Keratinocyte (primary cell): ENCODE data around the gene STRAP. TPM values are rescaled to one million over a fixed set of nuclear protein-coding genes. Genes with fewer than 3 reads are reported as not detected.

Source experiments
- DNase-seq: peaks from one replicate; pipeline ENCODE4 v3.0.0-alpha.2; 2011; ENCODE audit warnings: low read depth, missing footprints, low spot score
- FAIRE-seq: peaks from 2 replicates; lab custom pipeline; 2011; peaks lifted over from hg19 to GRCh38; lab: Jason Lieb, UNC
- H2AFZ ChIP-seq: 2 replicates; pipeline ENCODE4 v1.6.0; 2012; ENCODE audit warnings: low read length, control low read depth, inconsistent platforms; ENCODE audit not compliant: control insufficient read depth
- H3K27ac ChIP-seq: 2 replicates; pipeline ENCODE4 v1.5.1; 2011; ENCODE audit warnings: low read length; ENCODE audit not compliant: control insufficient read depth, insufficient read depth
- H3K27me3 ChIP-seq: 3 replicates; pipeline ENCODE4 v1.6.0; 2011; ENCODE audit warnings: low read length; ENCODE audit not compliant: control insufficient read depth, insufficient read depth; ENCODE audit errors: extremely low read depth
- H3K36me3 ChIP-seq, 2 experiments: 2 replicates in 1 of 2; 3 replicates in 1 of 2; pipeline ENCODE4 v1.5.1; 2011; ENCODE audit warnings: low read length in 2 of 2, mild to moderate bottlenecking in 1 of 2; ENCODE audit not compliant: control insufficient read depth in 2 of 2, insufficient read depth in 2 of 2; ENCODE audit errors: extremely low read depth in 1 of 2
- H3K4me1 ChIP-seq: 3 replicates; pipeline ENCODE4 v1.5.1; 2011; ENCODE audit warnings: low read length; ENCODE audit not compliant: control insufficient read depth, insufficient read depth; ENCODE audit errors: extremely low read depth
- H3K4me2 ChIP-seq: 3 replicates; pipeline ENCODE4 v1.6.0; 2011; ENCODE audit warnings: low read depth, low read length; ENCODE audit not compliant: control insufficient read depth, insufficient read depth; ENCODE audit errors: extremely low read depth
- H3K4me3 ChIP-seq, 3 experiments: fragments of 200-600 bp in 1 of 3; sonication (generic) in 1 of 3; 2 replicates in 2 of 3; 3 replicates in 1 of 3; pipeline ENCODE4 v1.5.1; 2011 to 2016; ENCODE audit warnings: low read length in 3 of 3, mild to moderate bottlenecking in 3 of 3, control low read depth in 2 of 3, inconsistent platforms in 1 of 3, low read depth in 1 of 3, mixed read lengths in 1 of 3, mixed run types in 1 of 3, moderate library complexity in 1 of 3; ENCODE audit not compliant: control insufficient read depth in 2 of 3, insufficient read depth in 2 of 3; ENCODE audit errors: extremely low read depth in 1 of 3
- H3K79me2 ChIP-seq: 2 replicates; pipeline ENCODE4 v1.6.0; 2012; ENCODE audit warnings: low read length; ENCODE audit not compliant: control insufficient read depth, insufficient read depth
- H3K9ac ChIP-seq: 3 replicates; pipeline ENCODE4 v1.6.0; 2011; ENCODE audit warnings: low read length; ENCODE audit not compliant: control insufficient read depth, insufficient read depth; ENCODE audit errors: extremely low read depth
- H3K9me1 ChIP-seq: 3 replicates; pipeline ENCODE4 v1.6.0; 2011; ENCODE audit warnings: low read length; ENCODE audit not compliant: control insufficient read depth, insufficient read depth; ENCODE audit errors: extremely low read depth
- H3K9me3 ChIP-seq: 2 replicates; pipeline ENCODE4 v1.5.1; 2012; ENCODE audit warnings: low read depth, low read length; ENCODE audit not compliant: control insufficient read depth
- H4K20me1 ChIP-seq: 3 replicates; pipeline ENCODE4 v1.6.0; 2011; ENCODE audit warnings: low read length; ENCODE audit not compliant: control insufficient read depth, insufficient read depth; ENCODE audit errors: extremely low read depth
- CTCF ChIP-seq, 3 experiments: IDR thresholded peaks in 1 of 3; conservative IDR thresholded peaks in 1 of 3; optimal IDR thresholded peaks in 1 of 3; 2 replicates in 2 of 3; 3 replicates in 1 of 3; pipeline versions ENCODE3 to v1.5.1; 2011; ENCODE audit warnings: low read length in 3 of 3, mild to moderate bottlenecking in 3 of 3, moderate library complexity in 2 of 3, control low read depth in 1 of 3, inconsistent platforms in 1 of 3; ENCODE audit not compliant: insufficient read depth in 2 of 3; ENCODE audit errors: extremely low read depth in 1 of 3
- EZH2 ChIP-seq: IDR thresholded peaks from one replicate; pipeline ENCODE4 v1.6.1; 2012; ENCODE audit warnings: inconsistent platforms, mild to moderate bottlenecking, low read length, moderate library complexity
- dilution Hi-C: fragments of 300-500 bp; cut with MboI; formaldehyde crosslinking; loops from one replicate; pipeline ENCODE4 v1.7.0; 2020; ENCODE audit warnings: low sequenced_read_pairs; ENCODE audit not compliant: extremely low pct_ligation_motif_present
- polyA plus RNA-seq, 5 experiments: library from polyadenylated mRNA; depleted of rRNA in 3 of 5; stranded (reverse) in 3 of 5; stranded (forward) in 1 of 5; unstranded in 1 of 5; fragments of >200 nt; gene quantifications; 1 replicate in 1 of 5; 2 replicates in 3 of 5; 3 replicates in 1 of 5; pipeline versions ENCODE4 v1.2.1 to v1.2.3, GENCODE V29; 2011 to 2012; ENCODE audit warnings: missing spikeins in 2 of 5, low read depth in 1 of 5, low replicate concordance in 1 of 5

The STRAP gene
- polyA plus RNA-seq, 1 donor (not counting 4 experiments of a cell fraction or from before 2014, with no cell fraction given), result 210 TPM

GRCh38 chr12:15937902-15938301 lies 55.7 kb downstream of the STRAP start:
- FAIRE-seq (no peak), DNase-seq (no peak)
- dilution Hi-C loops, result no loop called here
- no peaks in the 10 kb centered on the region for H3K27me3 ChIP-seq
- no peaks in the 10 kb centered on the region for H3K4me1 ChIP-seq
- H3K9ac ChIP-seq, result no peak overlapping the region
- TF ChIP-seq CTCF (optimal IDR thresholded peaks at IDR 0.05 in 1 of 3, IDR thresholded peaks at IDR 0.05 in 1 of 3, conservative IDR thresholded peaks at IDR 0.05 in 1 of 3; ENCODE audit: extremely low read depth in 1 of 3, insufficient read depth in 2 of 3, low read length in 3 of 3) (no peak), EZH2 (no peak)
- H3K4me2 ChIP-seq, result no peak overlapping the region
- peaks cover 17% of the 10 kb centered on the region for H3K79me2 ChIP-seq
- H3K27ac ChIP-seq, result no peak overlapping the region
- no peak overlapping the region for H2AFZ ChIP-seq
- H3K9me3 ChIP-seq, result peaks cover 3% of the 10 kb centered on the region
- H4K20me1 ChIP-seq, result no peaks in the 10 kb centered on the region
- no peaks in the 10 kb centered on the region for H3K9me1 ChIP-seq
- H3K36me3 ChIP-seq, result no peaks in the 10 kb centered on the region
- no peak overlapping the region for H3K4me3 ChIP-seq

GRCh38 chr12:15939111-15939510 lies 56.9 kb downstream of the STRAP start:
- peaks cover 3% of the 10 kb centered on the region for H3K9me3 ChIP-seq
- H3K4me3 ChIP-seq, result no peak overlapping the region
- H3K9ac ChIP-seq, result no peak overlapping the region
- H2AFZ ChIP-seq, result no peak overlapping the region
- H3K36me3 ChIP-seq, result no peaks in the 10 kb centered on the region
- H3K4me1 ChIP-seq, result no peaks in the 10 kb centered on the region
- TF ChIP-seq CTCF (optimal IDR thresholded peaks at IDR 0.05 in 1 of 3, IDR thresholded peaks at IDR 0.05 in 1 of 3, conservative IDR thresholded peaks at IDR 0.05 in 1 of 3; ENCODE audit: extremely low read depth in 1 of 3, insufficient read depth in 2 of 3, low read length in 3 of 3), result no peak
- TF ChIP-seq EZH2, result no peak
- H3K4me2 ChIP-seq, result no peak overlapping the region
- dilution Hi-C loops, result no loop called here
- no peaks in the 10 kb centered on the region for H3K9me1 ChIP-seq
- no peak overlapping the region for H3K27ac ChIP-seq
- DNase-seq, result no peak
- H4K20me1 ChIP-seq, result no peaks in the 10 kb centered on the region
- no peaks in the 10 kb centered on the region for H3K27me3 ChIP-seq
- H3K79me2 ChIP-seq, result peaks cover 16% of the 10 kb centered on the region
- FAIRE-seq, result no peak
